GF-D8 (cell line): ENCODE data around the gene LIPH.
"Not testable (repeated sequence)": the region's sequence is repeated elsewhere in the genome, so short reads cannot be mapped to it uniquely, and the experiment has no call there.

Source experiments
- DNase-seq: peaks from one replicate; lab custom pipeline; 2025; lab: John Stamatoyannopoulos, UW

Gene LIPH

DNA sequence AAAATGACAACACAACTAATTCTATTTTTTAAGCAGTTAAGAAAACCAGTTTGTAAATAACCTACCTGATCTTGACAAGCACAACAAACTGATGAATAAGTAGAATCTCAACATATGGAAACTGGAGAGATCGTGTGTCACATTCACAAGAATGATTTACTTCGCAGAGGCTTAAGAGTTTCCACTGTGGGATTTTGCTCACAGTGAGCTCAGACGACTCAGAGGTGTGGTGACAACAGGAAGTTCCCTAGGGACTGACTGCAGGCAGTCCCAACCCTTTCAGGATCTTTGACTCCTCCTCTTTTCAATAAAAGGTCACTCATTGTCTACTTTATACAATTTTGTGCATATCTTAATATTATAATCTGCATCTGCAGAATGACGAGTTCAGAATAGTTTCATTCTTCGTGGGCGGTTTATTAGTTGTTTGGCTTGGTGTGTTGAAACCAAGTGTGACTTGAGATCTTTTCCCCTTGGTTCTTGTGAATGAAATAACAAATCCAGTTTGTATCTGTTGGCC is at the start of gene LIPH:
Gene LIPH (minus strand): TSS at position 231 of the 520 bp plus-strand sequence. CDS start 117 bp downstream, at position 114.
- DNase-seq: peak; percentile 73

DNA sequence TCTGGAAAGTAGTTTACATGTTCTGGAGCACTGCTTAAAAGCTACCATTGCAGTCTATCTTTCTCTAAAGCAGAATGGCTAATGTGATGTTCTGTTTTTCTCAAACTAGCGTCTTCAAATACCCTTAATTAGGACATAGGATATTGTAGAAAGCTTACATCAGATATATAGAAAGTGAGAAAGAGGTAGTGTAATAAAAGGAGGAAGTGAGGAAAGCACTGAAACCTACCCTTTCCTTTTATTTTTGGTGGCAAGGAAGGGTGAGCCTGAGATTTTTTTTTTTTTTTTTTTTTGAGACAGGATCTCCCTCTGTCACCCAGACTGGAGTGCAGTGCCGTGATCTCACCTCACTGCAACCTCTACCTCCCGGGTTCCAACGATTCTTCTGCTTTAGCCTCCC is 43.1 kb upstream of the LIPH start:
- peak; percentile 58 for DNase-seq

DNA sequence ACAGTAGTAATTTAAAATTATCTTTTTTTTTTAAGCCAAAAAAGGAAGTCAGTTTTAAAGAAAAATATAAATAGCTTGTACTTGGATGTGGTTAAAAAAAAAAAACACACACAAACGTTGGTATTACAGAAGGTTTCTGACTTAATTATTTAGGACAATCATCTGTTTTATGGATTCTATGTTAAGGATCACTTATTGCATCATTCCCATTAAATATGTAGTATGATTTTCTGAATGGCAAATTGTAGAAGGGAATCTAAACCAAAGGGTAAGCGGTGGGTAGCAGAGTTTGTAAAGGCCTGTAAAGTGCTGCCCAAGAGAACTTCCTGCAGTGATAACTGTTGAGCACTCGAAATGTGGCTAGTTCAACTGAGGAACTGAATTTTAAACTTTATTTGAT is 41.7 kb upstream of the LIPH start:
- no peak for DNase-seq

DNA sequence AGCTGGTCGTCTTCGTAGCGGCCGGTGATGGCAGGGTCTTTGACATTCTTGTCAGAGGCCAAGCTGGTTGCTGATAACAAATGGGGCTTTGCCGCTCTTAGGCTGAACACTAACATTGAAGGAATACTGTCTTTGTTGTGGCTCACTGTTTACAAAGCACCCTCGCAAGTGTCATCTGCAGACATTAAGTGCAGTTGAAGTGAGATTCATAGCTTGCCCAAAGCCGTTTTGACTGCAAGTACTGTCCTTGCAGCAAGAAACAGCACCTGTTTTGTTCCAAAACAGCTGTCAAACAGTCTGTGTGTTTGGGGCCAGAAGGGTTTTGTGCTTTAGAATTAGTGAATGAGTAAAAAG is 34.3 kb upstream of the LIPH start:
- DNase-seq: no peak

DNA sequence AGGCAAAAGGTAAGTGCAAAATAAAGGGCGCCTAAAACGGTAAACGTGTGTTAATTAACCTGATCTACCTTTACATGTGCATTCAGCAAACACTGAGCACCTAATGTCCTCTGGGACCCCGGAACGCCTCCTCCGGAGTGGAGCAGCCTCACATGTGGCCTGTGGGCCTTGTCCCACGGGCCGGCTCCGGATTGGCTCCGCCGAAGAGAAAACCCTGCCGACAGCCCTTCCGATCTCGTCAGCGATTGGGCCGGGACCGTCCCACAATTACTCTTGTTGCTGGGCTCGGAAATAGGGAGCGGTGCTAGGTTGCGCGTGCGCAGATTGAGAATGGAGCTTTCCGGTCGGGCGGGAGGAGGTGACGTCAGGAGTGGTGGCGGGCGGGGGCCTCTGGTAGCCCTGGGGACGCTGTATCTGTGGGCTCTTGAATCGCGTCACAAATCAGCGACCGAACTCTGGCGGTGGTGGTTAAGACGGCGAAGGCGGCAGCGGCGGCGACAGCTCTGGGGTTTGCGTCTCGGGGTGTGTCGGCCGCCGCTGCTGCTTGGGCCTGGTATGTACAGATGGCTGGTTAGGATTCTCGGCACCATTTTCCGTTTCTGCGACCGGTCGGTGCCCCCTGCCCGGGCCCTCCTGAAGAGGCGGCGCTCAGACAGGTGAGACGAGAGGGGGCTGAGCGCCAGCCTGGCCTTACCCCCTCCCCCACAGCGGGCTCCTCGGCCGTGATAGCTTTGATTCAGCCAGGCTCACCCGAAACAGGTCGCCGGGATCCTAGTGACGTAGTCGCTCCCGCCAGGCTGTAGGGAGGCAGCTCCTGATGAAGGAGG is 33.7 kb upstream of the LIPH start, which contains the start of gene SENP2:
Gene SENP2 (plus strand): TSS at position 437 of the 827 bp plus-strand sequence. CDS start 119 bp downstream, at position 556.
- DNase-seq: peak; percentile 96

DNA sequence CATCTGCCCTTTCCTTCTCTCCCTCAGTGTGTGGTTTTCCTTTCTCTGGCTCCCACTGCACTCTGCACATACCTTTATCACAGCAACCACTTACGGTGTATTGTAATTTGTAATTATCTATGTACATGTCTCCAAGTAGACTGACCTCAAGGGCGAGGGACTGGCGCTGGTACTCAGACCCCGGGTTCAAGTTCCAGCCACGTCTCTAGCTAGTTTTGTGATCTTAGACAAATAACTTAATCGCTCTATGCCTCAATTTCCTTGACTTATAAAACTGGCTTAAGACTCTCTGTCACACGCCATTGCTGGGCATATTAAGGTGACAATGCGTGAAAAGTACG is 33.1 kb upstream of the LIPH start:
- no peak for DNase-seq

DNA sequence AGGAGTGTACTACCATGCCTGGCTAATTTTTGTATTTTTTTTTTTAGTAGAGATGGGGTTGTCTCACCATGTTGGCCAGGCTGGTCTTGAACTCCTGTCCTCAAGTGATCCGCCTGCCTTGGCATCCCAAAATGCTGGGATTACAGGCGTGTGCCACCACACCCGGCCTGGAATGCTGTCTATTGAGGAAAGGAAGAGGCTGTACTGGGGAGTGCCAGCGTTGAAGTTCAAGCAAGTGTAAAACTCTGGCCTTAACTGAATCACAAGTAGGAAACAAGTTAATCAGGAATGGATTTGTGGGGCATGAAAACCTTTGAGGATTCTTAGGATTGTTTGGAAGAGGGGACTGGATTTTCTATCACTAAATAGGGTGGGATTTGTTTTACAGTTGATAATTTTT is 32.3 kb upstream of the LIPH start:
- no peak for DNase-seq

DNA sequence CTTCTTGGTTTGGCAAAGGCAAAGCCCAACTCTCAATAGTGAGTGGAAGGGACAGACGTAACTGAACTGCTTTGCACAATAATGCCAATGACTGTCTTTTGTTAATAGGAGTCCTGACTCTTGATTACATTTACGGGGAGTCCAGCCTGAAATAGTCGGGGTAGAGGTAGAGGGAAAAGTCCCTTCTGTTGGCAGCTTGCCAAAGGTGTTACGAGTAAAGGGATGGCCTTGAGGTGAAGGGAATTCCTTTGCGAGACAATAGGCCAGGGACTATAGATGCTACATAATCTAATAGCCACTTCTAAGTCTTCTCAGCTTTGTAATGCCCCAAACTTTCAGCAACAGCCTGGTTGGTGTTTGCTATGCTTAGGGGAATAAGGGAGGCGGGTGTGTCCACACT is 31.5 kb upstream of the LIPH start:
- DNase-seq: no peak

DNA sequence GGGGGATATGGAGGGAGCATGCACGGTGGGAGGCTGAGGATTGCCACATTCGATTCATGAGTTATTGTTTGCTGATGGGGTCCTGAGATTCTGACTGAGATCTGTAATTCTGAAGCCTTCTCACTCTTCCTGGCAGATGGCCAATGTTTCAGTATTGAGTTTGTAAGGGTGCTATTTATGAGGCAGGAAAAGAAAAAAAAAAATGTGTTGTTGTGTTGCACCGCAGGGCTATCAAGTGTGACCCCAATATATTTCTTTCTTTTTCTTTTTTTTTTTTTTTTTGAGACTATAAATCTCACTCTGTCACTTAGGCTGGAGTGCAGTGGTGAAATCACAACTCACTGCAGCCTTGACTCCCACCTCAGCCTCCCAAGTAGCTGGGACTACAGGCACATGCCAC is 30.5 kb upstream of the LIPH start:
- no peak for DNase-seq

DNA sequence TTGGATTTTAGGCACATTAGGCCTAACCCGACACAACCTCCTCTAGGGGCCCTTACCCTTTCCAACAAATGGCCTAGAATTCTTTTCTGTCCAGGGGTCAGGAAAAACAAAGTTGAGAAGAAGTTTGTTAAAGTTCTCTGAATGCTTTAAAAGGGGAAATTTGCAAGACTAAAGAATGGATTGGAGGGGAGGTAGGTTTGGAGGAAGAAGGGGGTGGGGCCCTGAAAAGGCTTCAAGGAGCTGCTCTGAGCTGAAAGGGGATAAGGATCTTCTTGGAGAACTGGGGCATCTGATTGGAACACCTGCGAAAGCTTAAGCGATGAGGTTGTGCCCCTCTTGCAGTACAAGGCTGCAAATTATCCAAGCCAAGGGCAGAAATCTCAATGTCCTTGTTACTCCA is 29.8 kb upstream of the LIPH start:
- DNase-seq: no peak

DNA sequence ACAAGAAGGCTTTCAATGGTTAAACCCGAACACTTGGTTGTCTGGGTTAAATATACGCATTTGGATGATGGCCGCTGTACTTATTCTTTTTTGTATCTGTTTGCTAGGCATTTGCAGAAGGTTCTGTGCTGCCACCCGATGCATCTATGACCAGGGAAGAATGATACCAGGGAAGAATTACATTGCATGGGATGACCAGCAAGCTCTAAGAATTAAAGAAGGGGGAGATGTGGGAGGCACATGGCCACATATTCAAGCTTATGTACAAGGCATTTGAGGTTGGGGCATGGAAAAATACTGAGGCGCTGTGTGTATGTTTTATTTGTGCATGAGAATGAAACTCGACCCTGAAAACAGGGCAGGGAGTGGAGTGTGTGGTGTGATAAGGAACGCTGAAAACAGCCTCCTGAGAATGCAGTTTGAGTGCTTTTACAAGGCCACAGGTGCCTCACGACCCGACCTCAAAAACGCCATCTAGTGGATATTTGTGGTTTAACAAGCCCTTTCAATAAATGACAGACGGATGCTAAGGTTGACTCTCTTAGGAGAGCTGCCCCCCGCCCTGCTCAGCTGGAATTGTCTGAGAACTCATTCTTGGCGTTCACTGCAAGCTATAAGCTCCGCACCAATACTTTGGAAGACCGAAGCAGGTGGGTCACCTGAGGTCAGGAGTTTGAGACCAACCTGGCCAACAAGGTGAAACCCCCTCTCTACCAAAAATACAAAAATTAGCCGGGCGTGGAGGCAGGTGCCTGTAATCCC is 22.9 kb upstream of the LIPH start:
- DNase-seq: peak; percentile 6

DNA sequence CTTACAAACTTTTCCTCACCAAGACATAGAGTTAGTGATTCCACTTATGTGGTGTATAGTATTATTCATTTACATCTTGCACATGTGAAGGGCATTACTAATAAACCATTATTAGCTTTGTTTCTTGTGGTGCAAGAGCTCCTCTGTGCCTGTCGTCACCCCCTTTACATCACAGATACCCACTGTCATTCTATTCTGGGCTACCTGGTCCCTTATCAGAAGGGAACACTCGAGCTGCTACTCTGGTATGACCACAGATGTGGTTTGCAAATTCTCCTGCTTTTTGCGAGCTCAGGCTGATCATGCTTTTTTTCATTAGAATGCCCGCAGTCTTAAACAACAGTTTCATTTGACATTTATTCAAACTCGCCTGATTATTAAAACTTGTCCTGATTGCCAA is 19.8 kb upstream of the LIPH start:
- DNase-seq: no peak

DNA sequence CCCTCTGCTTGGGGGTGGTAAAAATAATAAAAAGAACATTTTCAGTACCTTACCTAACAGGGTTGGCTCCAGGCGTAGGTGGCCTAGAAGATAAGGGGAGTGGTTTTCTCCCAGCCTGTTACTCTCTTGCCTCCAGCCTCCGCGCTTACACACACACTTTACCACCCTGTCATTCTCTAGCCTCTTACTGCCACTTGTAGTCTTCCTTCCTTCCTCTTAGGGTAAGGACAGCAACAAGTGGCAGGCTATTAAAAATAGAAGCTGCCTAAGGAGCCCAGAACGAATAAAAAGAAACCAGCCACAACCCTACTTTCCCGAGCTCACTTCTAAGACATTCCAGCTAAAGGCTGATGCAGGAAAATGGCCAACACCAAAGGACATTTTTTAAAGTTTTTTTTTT is 9.6 kb upstream of the LIPH start:
- peak; percentile 41 for DNase-seq

DNA sequence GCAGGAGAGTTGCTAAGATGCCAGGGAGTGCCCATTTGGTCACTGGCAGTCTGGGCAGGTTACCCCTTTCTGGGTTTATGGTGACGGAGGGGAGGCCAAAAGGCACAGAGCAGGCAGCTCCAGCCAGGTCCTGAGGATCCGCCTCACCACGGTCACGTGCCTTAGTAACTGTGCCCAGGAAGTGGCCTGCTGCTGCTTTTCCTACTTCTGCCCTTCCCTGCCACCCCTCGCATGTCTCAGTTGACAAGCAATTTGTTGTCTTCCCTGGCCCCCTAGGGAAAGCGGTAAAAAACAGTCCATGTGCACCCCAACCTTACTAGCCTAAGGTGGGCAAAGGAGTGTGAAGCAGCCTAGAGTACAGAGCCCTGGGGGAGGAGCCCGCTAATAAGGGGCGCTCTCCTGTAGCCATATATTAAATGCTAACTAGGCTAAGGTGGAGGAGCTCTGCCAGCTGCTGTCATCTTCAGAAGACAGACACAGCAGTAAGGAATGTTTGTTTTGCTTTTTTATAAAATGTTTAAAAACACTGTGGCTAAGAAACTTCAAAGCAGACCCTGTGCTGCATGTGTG is 9.1 kb upstream of the LIPH start:
- peak; percentile 37 for DNase-seq

DNA sequence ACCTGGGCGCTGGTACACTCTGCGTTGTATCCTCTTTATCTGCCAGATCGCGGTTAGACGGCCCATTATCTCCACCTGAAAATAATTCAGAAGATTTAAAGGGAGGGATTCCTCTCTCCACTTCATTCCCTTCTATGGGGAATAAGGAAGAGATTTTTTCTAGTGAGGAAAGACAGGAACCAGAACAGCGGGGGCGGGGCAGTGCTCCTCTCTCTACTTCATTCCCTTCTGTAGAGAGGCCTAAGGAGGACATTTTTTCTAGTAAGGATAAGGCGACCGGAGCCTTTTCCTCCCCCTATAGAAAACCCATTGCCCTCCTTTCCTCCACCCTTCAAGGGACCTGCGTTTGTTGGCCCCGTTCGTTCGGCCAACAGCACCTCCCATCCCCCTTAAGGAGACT is 8.3 kb upstream of the LIPH start:
- no peak for DNase-seq

DNA sequence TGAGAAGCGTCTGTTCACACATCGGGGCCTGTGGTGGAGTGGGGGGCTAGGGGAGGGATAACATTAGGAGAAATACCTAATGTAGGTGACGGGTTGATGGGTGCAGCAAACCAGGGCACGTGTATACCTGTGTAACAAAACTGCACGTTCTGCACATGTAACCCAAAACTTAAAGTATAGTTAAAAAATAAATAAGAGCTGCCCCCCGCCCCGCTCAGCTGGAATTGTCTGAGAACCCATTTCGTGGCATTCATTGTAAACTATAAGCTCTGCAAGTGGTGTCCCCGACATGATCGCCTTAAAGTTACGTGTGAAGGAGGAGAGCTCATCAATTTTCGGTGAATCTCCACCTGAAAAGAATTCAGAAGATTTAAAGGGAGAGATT is 7.3 kb upstream of the LIPH start:
- DNase-seq: no peak

DNA sequence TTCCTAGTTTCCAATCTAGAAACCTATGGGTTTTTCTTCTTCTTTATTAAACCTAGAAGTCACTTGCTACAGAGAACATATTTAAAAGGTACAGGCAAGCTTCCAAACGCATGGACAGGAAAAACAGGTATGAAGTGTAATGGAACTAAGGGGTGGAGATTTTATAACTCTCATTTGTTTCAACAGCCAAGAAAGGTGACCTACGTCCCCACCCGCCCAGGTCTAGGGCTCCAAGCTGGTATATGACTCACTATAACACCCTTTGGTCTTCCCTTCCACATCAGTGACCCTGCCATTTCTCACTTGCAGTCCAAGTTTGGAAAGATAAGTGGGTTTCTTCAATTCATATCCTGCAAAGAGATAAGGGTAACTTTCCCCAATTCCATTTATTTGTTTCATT is 6.0 kb upstream of the LIPH start:
- no peak for DNase-seq

DNA sequence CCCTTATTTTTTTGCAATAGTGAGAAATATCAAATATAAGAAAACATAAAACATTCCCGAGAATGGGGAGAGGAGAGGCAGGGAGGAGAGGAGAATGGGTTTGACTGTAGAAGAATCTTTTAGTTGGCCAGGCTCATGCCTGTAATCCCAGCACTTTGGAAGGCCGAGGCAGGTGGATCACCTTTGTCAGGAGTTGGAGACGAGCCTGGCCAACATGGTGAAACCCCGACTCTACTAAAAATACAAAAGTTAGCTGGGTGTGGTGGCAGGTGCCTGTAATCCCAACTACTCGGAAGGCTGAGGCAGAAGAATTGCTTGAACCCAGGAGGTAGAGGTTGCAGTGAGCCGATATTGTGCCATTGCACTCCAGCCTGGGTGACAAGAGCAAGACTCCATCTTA is 4.3 kb upstream of the LIPH start:
- DNase-seq: not testable (repeated sequence)

DNA sequence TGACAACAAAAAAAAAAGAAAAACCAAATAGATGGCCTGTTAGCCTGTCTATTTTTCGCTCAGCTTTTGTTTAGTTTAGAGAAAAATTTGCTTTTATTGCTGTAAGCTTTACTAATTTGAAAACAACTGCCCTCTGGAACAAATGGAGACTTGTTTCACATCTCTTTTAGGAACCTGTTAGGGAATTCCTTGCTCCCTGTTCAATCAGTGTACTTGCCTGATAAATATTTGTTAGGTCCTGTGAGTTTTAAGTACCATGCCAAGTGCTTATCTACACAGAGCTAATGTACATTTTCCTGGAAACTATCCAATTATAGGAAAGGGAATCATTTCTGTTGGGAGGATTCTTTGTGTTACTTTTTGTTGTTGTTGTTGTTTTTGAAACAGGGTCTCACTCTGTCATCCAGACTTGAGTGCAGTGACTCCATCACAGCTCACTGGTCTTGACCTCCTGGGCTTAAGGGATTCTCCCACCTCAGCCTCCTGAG is 3.5 kb upstream of the LIPH start:
- DNase-seq: no peak

DNA sequence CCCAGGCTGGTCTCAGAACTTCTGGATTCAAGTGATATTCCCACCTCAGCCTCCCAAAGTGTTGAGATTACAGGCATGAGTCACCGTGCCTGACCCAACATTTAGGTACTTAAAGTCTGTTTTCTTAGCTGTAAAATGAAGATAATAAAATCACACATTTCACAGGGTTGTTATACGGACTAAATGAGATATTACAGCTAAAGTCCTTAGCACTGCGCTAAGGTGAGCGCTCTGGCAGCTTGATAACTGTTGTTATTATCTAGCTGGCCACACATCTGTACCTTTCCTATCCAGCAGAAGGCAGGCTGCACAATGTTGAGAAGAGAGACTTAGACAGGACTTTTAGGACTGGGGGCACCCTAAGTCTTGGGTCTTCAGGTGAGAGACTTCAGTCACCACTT is 2.7 kb upstream of the LIPH start:
- DNase-seq: no peak

DNA sequence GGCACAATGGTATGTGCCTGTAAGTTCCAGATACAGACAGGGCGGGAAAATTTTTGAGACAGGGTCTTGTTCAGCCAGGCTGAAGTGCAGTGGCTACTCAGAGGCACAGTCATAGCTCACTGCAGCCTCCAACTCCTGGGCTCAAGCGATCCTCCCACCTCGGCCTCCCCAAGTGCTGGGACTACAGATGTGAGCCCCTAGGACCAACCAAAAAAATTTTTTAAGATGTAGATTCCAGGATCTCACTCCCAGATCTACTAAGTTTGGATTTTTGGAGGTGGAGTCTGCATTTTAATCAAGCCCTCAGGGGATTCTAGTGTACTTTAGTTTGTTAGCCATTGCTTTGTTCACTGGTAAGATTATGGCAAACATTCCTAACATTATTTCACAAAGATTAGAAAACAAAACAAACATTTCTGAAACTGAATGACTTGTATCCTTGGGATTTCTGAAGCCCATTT is 2.7 kb downstream of the LIPH start:
- no peak for DNase-seq

DNA sequence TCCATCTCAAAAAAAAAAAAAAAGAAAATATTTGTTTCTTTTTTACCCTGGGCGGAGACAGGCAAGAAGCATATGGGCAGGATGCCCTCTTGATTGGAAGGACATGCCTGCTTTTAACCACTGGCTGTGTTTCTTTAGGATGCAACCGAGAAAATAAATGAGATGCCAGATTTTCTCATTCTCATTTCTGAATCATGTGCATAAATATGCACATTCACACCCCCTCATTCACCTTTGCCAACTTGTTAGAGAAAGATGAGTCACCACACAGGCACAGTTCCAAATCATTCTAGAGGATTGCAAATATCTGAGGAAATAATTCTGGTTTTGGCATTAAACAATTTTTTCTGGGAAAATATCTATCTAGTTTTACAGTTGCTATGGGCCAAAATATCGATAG is 3.3 kb downstream of the LIPH start:
- DNase-seq: no peak

DNA sequence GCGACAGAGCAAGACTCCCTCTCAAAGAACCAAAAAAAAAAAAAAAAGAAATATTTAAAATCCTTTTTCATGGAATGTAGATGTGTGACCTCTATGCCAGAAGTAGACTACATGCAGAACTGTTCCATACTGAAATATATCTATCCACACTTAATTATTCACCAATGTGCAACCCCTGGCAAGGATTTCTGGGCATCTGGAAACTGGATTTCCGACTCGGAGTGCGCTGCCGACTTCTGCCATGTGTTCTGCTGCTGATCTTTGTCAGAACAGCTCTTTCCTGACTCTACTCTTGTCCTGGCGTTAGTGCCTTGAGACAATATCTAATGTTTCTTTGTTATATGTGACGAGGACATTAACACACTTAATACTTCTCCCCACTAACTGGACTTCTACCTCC is 11.7 kb downstream of the LIPH start:
- DNase-seq: no peak
